Endothelial cell (in vitro differentiated cells): ENCODE results near the gene CAMTA1. TPM values are rescaled to one million over a fixed set of nuclear protein-coding genes. Genes with fewer than 3 reads are reported as not detected.

Experiments
- DNase-seq: peaks from one replicate; pipeline ENCODE4 v3.0.0; 2021; ENCODE audit warnings: low spot score
- H3K27ac Mint-ChIP-seq: one replicate; pipeline ENCODE4 v1.8.0; 2021; ENCODE audit warnings: mixed read lengths, inconsistent platforms; ENCODE audit not compliant: unreplicated experiment
- H3K27me3 Mint-ChIP-seq: one replicate; pipeline ENCODE4 v1.8.0; 2021; ENCODE audit warnings: mild to moderate bottlenecking, moderate library complexity, mixed read lengths, inconsistent platforms; ENCODE audit not compliant: unreplicated experiment
- H3K36me3 Mint-ChIP-seq: one replicate; pipeline ENCODE4 v1.8.0; 2021; ENCODE audit warnings: mild to moderate bottlenecking, low read depth, mixed read lengths, inconsistent platforms; ENCODE audit not compliant: unreplicated experiment
- H3K4me1 Mint-ChIP-seq: one replicate; pipeline ENCODE4 v1.8.0; 2021; ENCODE audit warnings: mild to moderate bottlenecking, mixed read lengths, inconsistent platforms; ENCODE audit not compliant: unreplicated experiment
- H3K4me3 Mint-ChIP-seq: one replicate; pipeline ENCODE4 v1.8.0; 2021; ENCODE audit warnings: mild to moderate bottlenecking, mixed read lengths, inconsistent platforms; ENCODE audit not compliant: unreplicated experiment
- H3K9me3 Mint-ChIP-seq: one replicate; pipeline ENCODE4 v1.8.0; 2021; ENCODE audit warnings: mixed read lengths, inconsistent platforms; ENCODE audit not compliant: unreplicated experiment
- total RNA-seq: library from RNA; stranded (reverse); fragmentation: NEBNext Ultra II Directional; extraction: Animal tissue kit (Norgen Biotek cat#: 25700); gene quantifications from one replicate; pipeline ENCODE4 v1.2.1, GENCODE V29; 2021; ENCODE audit not compliant: unreplicated experiment
- TF ChIP-seq, protein P1 (sequence below): fragments of 200-600 bp; sonication (generic); IDR thresholded peaks from one replicate; pipeline ENCODE4 v1.5.0; 2021; ENCODE audit warnings: antibody characterized with exemption; ENCODE audit not compliant: unreplicated experiment

The CAMTA1 gene
- total RNA-seq, 1 donor from 2014 or later, result 87.3 TPM

DNA sequence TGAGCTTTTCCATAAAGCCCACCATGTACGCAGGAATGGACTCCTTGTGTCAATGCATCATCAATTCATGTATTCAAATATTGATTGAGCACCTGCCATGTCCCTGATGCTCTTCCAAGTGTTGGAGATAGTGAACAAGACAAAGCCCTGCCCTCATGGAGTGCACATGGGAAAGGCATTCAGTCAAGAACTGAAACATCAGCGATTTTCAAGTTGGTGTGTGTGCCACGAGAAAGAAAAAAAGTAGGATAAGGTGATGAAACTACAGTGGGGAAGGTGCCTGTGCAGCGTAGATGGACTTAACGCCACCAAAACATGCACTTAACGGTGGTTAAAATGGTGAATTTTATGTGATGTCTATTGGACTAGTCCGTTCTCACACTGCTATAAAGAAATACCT, 553.2 kb downstream of the CAMTA1 start:
- H3K27ac Mint-ChIP-seq, result no peak overlapping the region
- H3K9me3 Mint-ChIP-seq, result no peaks in the 10 kb centered on the region
- H3K4me3 Mint-ChIP-seq, result no peak overlapping the region
- H3K27me3 Mint-ChIP-seq, result peaks cover 4% of the 10 kb centered on the region
- H3K36me3 Mint-ChIP-seq, result no peaks in the 10 kb centered on the region
- DNase-seq, result no peak
- TF ChIP-seq, protein P1, sequence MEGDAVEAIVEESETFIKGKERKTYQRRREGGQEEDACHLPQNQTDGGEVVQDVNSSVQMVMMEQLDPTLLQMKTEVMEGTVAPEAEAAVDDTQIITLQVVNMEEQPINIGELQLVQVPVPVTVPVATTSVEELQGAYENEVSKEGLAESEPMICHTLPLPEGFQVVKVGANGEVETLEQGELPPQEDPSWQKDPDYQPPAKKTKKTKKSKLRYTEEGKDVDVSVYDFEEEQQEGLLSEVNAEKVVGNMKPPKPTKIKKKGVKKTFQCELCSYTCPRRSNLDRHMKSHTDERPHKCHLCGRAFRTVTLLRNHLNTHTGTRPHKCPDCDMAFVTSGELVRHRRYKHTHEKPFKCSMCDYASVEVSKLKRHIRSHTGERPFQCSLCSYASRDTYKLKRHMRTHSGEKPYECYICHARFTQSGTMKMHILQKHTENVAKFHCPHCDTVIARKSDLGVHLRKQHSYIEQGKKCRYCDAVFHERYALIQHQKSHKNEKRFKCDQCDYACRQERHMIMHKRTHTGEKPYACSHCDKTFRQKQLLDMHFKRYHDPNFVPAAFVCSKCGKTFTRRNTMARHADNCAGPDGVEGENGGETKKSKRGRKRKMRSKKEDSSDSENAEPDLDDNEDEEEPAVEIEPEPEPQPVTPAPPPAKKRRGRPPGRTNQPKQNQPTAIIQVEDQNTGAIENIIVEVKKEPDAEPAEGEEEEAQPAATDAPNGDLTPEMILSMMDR, result no peak
- peaks cover 12% of the 10 kb centered on the region for H3K4me1 Mint-ChIP-seq

- H3K4me1 Mint-ChIP-seq, result peaks cover 12% of the 10 kb centered on the region
- H3K4me3 Mint-ChIP-seq, result no peak overlapping the region
- peaks cover 6% of the 10 kb centered on the region for H3K27me3 Mint-ChIP-seq
- no peaks in the 10 kb centered on the region for H3K9me3 Mint-ChIP-seq
- no peak for DNase-seq
- no peak overlapping the region for H3K27ac Mint-ChIP-seq
- H3K36me3 Mint-ChIP-seq, result no peaks in the 10 kb centered on the region
- TF ChIP-seq, protein P1, result no peak
Measured at GRCh38 chr1:7339014-7339413, 553.8 kb downstream of the CAMTA1 start.

DNA sequence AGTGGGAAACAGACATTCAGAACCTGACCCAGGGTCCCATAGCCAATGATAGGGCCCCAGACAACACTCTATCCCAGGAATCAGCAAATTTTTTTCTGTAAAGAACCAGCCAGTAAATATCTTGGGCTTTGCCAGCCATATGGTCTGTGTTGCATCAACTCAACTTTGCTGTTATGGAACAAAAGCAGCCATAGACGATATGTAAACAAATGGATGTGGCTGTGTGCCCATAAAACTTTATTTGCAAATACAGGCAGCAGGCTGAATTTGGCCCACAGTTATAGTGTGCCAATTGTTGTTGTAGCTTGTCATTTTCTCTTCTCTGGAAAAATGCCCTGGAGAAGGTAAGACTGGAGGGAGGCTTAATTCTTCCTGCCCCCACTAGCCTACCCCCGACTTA, 554.7 kb downstream of the CAMTA1 start:
- Mint-ChIP-seq H3K4me3 (no peak overlapping the region), H3K4me1 (peaks cover 12% of the 10 kb centered on the region), H3K27me3 (peaks cover 6% of the 10 kb centered on the region), H3K27ac (no peak overlapping the region), H3K36me3 (no peaks in the 10 kb centered on the region), H3K9me3 (no peaks in the 10 kb centered on the region)
- no peak for DNase-seq
- TF ChIP-seq, protein P1, result no peak

DNA sequence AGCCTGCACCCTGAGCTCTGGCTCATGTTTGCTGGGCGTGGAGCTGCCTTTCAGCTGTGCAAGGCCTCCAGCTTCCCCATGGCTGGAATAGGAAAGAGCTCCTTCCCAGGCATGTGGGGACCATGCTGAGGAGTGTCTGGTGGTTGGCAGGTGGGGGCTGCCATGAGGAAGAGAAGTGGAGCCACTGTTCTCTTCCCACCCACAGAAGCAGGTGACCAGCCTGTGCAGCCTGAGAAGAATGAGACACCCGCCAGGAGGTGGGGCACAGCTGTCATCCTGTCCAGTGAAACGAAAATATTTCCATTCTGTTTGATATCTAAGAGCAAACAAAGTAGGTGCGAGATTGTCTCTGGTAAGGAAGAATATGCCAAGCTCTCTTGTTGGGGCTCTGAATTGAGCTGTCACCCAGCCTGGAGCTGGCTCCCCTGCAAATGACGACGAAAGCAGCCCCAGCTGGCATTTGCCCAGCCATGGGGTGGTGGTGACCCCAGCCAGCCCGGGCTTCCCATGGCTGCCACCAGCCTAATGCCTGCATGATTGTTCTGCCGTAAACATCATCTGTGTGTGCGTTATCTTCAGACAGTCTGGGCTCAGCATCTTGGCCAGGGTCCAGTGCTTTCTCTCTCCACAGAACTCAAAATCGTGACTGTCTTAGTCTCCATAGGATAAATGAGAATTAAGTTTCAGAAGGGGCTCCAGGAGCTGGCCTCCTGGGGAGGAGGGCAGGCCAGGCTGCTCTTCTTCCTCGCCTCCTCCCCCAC, 556.1 kb downstream of the CAMTA1 start:
- Mint-ChIP-seq H3K4me3 (no peak overlapping the region), H3K27ac (no peak overlapping the region), H3K4me1 (peaks cover 12% of the 10 kb centered on the region), H3K36me3 (no peaks in the 10 kb centered on the region), H3K27me3 (peaks cover 6% of the 10 kb centered on the region), H3K9me3 (no peaks in the 10 kb centered on the region)
- no peak for DNase-seq
- TF ChIP-seq, protein P1, result no peak

- Mint-ChIP-seq H3K27me3 (peaks cover 6% of the 10 kb centered on the region), H3K4me1 (peaks cover 8% of the 10 kb centered on the region), H3K36me3 (no peaks in the 10 kb centered on the region), H3K27ac (no peak overlapping the region), H3K9me3 (no peaks in the 10 kb centered on the region), H3K4me3 (no peak overlapping the region)
- DNase-seq, result no peak
- TF ChIP-seq, protein P1, result no peak
Measured at GRCh38 chr1:7343882-7344281, 558.6 kb downstream of the CAMTA1 start.
